ENCODE data around the gene ATN1. TPM values are rescaled to one million over a fixed set of nuclear protein-coding genes. Genes with fewer than 3 reads are reported as not detected.

ATN1 gene
- total and polyA plus RNA-seq, 2 donors from 2014 or later = 34.2 to 119 TPM

DNA sequence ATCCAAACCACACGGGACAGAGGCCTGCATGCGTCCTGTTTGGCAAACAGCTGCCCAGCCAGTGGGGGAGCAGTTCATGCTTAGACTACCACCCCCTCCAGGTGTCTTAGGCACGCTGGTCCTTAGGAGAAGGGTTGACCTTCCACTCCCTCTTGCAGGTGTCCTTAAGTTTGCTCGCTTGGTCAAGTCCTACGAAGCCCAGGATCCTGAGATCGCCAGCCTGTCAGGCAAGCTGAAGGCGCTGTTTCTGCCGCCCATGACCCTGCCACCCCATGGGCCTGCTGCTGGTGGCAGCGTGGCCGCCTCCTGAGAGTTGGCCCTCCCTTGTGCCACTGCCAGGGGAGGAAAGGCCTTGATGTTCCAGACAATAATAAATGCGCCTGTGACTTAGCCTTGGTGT is 17.9 kb downstream of the ATN1 start:
- DNase-seq (peak in 1 of 5 donors; percentile 75), FAIRE-seq (no peak)
- peaks cover 0 to 4% (median 3%) of the 10 kb centered on the region in 3 donors for H3K36me3 ChIP-seq (ENCODE audit: control insufficient read depth in 2 of 3, insufficient read depth in 3 of 3, low read length in 3 of 3)
- H3K9ac ChIP-seq (ENCODE audit: low read length in 3 of 3) = peak overlapping the region in 2 of 3 donors; percentile 4 to 93
- intact Hi-C loops (cut with DNase I) = loop anchor here (10.0 kb wide), 1 partner anchor 149 kb away; the partner anchor contains the start of gene C1R
- H3K4me3 ChIP-seq (ENCODE audit: low read length in 3 of 3) = peak overlapping the region in 2 of 3 donors; percentile 30 to 89
- H3K9me3 ChIP-seq (ENCODE audit: control insufficient read depth in 2 of 3, insufficient read depth in 1 of 3, low read length in 3 of 3) = no peaks in the 10 kb centered on the region
- H3K27ac ChIP-seq (ENCODE audit: low read depth in 2 of 2, low read length in 2 of 2) = peak overlapping the region; percentile 63 to 83
- H3K4me1 ChIP-seq (ENCODE audit: control insufficient read depth in 2 of 3, insufficient read depth in 2 of 3, low read depth in 1 of 3, low read length in 3 of 3) = peaks cover 0 to 25% (median 23%) of the 10 kb centered on the region in 3 donors
- TF ChIP-seq, protein P1, sequence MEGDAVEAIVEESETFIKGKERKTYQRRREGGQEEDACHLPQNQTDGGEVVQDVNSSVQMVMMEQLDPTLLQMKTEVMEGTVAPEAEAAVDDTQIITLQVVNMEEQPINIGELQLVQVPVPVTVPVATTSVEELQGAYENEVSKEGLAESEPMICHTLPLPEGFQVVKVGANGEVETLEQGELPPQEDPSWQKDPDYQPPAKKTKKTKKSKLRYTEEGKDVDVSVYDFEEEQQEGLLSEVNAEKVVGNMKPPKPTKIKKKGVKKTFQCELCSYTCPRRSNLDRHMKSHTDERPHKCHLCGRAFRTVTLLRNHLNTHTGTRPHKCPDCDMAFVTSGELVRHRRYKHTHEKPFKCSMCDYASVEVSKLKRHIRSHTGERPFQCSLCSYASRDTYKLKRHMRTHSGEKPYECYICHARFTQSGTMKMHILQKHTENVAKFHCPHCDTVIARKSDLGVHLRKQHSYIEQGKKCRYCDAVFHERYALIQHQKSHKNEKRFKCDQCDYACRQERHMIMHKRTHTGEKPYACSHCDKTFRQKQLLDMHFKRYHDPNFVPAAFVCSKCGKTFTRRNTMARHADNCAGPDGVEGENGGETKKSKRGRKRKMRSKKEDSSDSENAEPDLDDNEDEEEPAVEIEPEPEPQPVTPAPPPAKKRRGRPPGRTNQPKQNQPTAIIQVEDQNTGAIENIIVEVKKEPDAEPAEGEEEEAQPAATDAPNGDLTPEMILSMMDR (IDR thresholded peaks at IDR 0.05; ENCODE audit: borderline replicate concordance, extremely low read depth, insufficient read depth) = no peak
- no peaks in the 10 kb centered on the region for H3K27me3 ChIP-seq (ENCODE audit: control insufficient read depth, insufficient read depth, low read length)

DNA sequence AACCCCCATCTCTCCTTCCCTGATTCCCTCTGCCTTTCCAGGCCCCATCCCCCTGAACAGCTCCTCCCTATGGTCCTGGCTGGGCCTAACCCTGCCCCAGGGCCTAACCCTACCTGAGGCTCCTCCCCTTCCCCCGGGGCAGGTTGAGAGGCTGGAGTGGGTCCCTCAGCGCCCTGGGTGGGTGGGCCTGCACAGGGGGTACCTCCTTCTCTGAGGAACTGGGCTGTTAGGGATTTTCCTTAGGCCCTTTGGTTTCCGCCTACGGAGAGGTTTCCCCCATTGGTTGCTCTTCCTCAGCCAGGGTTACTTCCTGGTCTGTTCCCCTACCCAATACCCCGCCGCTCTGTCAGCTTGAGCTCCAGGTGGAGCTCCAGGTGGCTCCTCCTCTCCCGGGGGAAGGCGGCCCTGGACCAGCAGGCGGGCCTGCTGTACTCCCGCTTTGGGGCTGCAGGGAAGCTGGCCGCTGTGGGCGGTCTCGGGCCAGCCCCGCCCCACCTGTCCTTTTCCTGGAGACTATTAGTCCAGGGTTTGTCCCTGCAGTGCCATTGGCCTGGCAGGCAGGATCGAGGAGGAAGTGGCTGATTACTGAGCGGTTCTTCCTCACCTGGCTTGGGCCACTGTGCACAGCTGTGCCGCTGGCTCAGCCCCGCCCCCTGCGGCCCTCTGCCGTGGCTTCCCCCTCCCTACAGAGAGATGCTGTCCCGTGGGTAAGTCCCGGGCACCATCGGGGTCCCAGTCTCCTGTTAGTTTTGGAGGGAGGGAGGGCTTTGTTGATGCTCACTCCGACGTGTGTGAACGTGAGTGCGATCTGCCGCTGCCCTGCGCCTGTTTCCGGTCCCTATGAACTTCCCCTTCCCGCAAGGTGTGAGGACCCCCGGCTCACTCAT is 18.5 kb downstream of the ATN1 start:
- H3K9ac ChIP-seq (ENCODE audit: low read length in 3 of 3) = peak overlapping the region in 2 of 3 donors; percentile 19 to 93
- peak; percentile 44 for FAIRE-seq

DNA sequence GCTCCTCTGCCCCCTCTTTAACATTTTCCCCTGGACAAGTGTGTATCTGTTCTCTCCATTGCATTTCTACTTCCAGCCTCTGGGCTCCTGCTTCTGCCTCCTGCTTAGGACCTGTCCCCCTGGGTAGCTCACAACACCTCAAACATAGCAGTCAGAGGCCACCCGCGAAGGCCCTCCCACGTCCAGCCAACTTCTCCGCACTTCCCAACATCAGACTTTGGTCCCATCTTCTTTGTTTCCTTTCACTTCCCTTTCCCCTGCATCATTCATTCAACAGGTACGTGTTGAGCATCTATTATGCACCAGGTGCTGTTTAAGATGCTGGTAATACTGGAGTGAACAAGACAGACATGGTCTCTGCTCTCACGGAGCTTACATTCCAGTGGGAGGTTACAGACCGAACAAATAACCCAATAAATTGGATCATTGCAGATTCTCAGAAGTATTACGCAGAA is 19.2 kb downstream of the ATN1 start:
- H3K36me3 ChIP-seq (ENCODE audit: control insufficient read depth in 2 of 3, insufficient read depth in 3 of 3, low read length in 3 of 3) = no peaks in the 10 kb centered on the region
- DNase-seq (no peak), FAIRE-seq (no peak)
- TF ChIP-seq, protein P1 (IDR thresholded peaks at IDR 0.05; ENCODE audit: borderline replicate concordance, extremely low read depth, insufficient read depth) = no peak
- peaks cover 0 to 25% (median 23%) of the 10 kb centered on the region in 3 donors for H3K4me1 ChIP-seq (ENCODE audit: control insufficient read depth in 2 of 3, insufficient read depth in 2 of 3, low read depth in 1 of 3, low read length in 3 of 3)
- peak overlapping the region; percentile 38 to 79 (median 55) for H3K4me3 ChIP-seq (ENCODE audit: low read length in 3 of 3)
- intact Hi-C loops (cut with DNase I) = loop anchor here (10.0 kb wide), 1 partner anchor 148 kb away; the partner anchor contains the start of gene C1R
- H3K27ac ChIP-seq (ENCODE audit: low read depth in 2 of 2, low read length in 2 of 2) = peak overlapping the region in 1 of 2 donors; percentile 63
- peak overlapping the region in 2 of 3 donors; percentile 19 to 93 for H3K9ac ChIP-seq (ENCODE audit: low read length in 3 of 3)
- no peaks in the 10 kb centered on the region for H3K27me3 ChIP-seq (ENCODE audit: control insufficient read depth, insufficient read depth, low read length)
- no peaks in the 10 kb centered on the region for H3K9me3 ChIP-seq (ENCODE audit: control insufficient read depth in 2 of 3, insufficient read depth in 1 of 3, low read length in 3 of 3)

More for the DNA sequence above, 18.5 kb downstream of the ATN1 start:
- Histone ChIP-seq H3K27ac (ENCODE audit: low read depth in 2 of 2, low read length in 2 of 2) (peak overlapping the region; percentile 63 to 83), H3K4me1 (ENCODE audit: control insufficient read depth in 2 of 3, insufficient read depth in 2 of 3, low read depth in 1 of 3, low read length in 3 of 3) (peaks cover 0 to 25% (median 23%) of the 10 kb centered on the region in 3 donors), H3K9me3 (ENCODE audit: control insufficient read depth in 2 of 3, insufficient read depth in 1 of 3, low read length in 3 of 3) (no peaks in the 10 kb centered on the region), H3K36me3 (ENCODE audit: control insufficient read depth in 2 of 3, insufficient read depth in 3 of 3, low read length in 3 of 3) (peaks cover 0 to 2% (median 0%) of the 10 kb centered on the region in 3 donors), H3K27me3 (ENCODE audit: control insufficient read depth, insufficient read depth, low read length) (no peaks in the 10 kb centered on the region), H3K4me3 (ENCODE audit: low read length in 3 of 3) (peak overlapping the region; percentile 38 to 89 (median 55))
- TF ChIP-seq, protein P1 (IDR thresholded peaks at IDR 0.05; ENCODE audit: borderline replicate concordance, extremely low read depth, insufficient read depth) = no peak
- intact Hi-C loops (cut with DNase I) = loop anchor here (10.0 kb wide), 1 partner anchor 149 kb away; the partner anchor contains the start of gene C1R
- peak; percentile 95 to 97 (median 96) for DNase-seq

Data from kidney (tissue), 14 donors.